ENCODE data around the gene ACYP1.

- TF ChIP-seq CTCF (IDR thresholded peaks at IDR 0.05; ENCODE audit: borderline replicate concordance, extremely low read depth, low read length, poor library complexity, severe bottlenecking) (no peak), EZH2 (IDR thresholded peaks at IDR 0.05; ENCODE audit: borderline replicate concordance, low read depth, low read length, severe bottlenecking) (no peak)
Measured at GRCh38 chr14:75016815-75017214, 47.0 kb downstream of the ACYP1 start.

Data from DND-41 (cell line).